HG03521 (cell line): ENCODE data around the gene ULK4.
"Not testable (repeated sequence)": the region's sequence is repeated elsewhere in the genome, so short reads cannot be mapped to it uniquely, and the experiment has no call there.

Source experiments
- ATAC-seq: cut with Tn5 transposase; IDR thresholded peaks from one replicate; pipeline ENCODE4 v1.9.1; 2021; ENCODE audit warnings: mild to moderate bottlenecking, moderate library complexity; ENCODE audit not compliant: unreplicated experiment

The ULK4 gene

GRCh38 chr3:41651718-41652117 is 310.2 kb downstream of the ULK4 start:
- no peak for ATAC-seq

- ATAC-seq = no peak
Observed at GRCh38 chr3:41650406-41650805, 311.5 kb downstream of the ULK4 start.

- ATAC-seq = no peak
Observed at GRCh38 chr3:41649129-41649739, 312.7 kb downstream of the ULK4 start.

GRCh38 chr3:41647730-41648129 is 314.2 kb downstream of the ULK4 start:
- not testable (repeated sequence) for ATAC-seq

DNA sequence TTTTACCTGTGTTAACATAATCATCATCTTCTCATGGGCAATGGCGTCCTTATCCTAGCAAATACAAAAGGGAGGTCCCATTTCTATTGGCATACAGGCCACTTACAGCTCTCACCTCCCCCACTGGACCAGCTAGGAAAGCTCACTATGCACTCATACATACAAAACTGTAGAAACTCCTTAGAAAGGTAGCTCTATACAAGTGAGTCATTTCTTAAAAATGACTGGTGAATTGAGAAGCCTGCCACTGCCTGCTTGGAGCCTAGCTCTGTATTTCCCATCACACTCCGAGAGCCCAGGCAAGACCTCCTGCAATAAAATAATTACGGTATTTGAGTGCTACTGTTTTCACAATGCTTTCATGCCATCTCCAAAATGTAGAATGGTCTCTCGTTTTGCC is 321.8 kb downstream of the ULK4 start:
- no peak for ATAC-seq

DNA sequence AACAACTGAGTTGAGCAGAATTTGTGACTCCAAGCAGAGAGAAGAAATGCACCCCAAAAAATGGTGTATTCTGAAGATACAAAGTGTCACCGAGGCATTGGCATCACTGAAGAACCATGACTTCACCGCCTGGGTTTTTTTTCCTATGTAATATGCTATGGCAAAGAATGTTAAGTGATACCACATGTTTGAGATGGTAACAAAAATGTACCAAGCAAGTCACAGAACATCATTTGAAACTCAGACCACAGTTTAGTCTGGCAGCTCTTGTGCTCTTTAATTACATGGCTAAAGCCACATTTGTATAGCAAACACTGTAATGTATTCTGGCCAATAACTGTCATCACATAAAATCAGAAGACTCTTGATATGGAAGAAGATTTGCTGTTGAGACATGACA is 323.5 kb downstream of the ULK4 start:
- no peak for ATAC-seq

- ATAC-seq = no peak
Observed at GRCh38 chr3:41632700-41633099, 329.2 kb downstream of the ULK4 start.

DNA sequence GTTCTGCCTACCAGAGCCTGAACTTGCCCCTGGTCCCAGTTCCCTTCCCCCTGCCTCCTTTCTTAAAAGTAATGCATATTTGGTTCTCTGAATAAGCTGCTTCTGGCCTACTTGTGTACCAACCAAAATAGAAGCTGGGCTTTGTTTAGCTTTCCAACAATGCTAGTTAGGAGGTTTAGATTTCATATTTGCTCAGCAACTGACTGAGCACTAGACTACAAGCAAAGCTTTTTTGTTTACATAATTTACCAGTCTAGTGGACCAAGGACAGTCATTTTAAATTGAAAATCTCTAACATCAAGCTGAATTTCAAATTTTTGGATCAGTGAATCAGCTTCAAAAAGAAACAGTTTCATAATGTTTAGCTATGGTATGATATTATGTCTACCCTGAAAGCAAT is 331.2 kb downstream of the ULK4 start:
- ATAC-seq = no peak

- no peak for ATAC-seq
Observed at GRCh38 chr3:41629986-41630385, 331.9 kb downstream of the ULK4 start.

- ATAC-seq = no peak
Observed at GRCh38 chr3:41629072-41629471, 332.8 kb downstream of the ULK4 start.

GRCh38 chr3:41627477-41628087 is 334.3 kb downstream of the ULK4 start:
- ATAC-seq = no peak

DNA sequence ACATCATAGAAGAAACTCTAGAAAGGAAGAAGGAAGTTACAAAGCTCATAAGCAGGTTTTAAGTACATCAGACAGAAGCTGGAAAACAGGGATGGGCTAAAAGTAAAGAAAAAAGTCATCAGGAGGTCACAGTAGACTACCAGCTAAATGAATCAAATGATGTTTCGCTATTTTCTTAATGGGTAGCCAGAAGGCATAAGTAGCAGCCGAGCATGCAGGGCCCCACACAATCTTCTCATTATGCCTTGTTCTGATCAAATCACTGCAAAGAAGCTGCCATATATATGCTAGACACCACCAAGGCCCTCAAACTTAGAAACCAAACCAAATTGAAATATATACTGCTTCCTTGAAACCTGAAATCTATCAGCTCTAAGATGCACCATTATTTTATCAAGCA is 349.1 kb downstream of the ULK4 start:
- ATAC-seq = no peak

DNA sequence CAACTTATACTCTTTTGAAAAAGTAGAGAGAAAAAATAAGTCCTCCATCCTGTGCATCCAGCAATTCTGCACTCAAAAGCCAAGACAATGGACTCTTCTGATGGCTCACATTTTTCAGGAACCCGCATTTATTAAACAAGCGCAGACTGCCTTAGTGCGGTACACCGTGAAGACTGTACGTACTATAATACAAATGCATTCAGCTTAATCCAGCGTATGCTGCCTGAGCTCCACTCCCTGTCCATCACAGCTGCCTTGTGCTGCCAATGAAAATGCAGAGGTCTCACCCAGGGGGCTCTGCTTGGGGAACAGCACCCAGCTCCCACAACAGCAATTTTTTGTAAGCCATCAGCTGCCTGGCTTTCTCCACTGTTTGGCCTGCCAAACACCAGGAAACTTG is 350.9 kb downstream of the ULK4 start:
- ATAC-seq = no peak

GRCh38 chr3:41608347-41608746 is 353.6 kb downstream of the ULK4 start:
- no peak for ATAC-seq

- no peak for ATAC-seq
Observed at GRCh38 chr3:41603807-41604206, 358.1 kb downstream of the ULK4 start.

DNA sequence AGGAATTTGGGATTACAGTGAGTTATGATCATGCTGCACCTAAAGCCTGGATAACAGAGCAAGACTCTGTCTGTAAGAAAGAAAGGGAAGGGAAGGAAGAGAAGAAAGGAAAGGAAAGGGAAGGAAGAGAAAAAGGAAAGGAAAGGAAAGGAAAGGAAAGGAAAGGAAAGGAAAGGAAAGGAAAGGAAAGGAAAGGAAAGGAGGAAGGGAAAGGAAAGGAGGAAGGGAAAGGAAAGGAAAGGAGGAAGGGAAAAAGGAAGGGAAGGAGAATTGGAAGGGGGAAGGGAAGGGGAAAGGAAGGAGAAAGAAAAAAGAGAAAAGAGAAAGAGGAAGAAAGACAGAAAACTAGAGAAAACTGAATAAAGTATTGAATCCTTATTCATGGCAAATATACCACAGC is 359.8 kb downstream of the ULK4 start:
- ATAC-seq = no peak

DNA sequence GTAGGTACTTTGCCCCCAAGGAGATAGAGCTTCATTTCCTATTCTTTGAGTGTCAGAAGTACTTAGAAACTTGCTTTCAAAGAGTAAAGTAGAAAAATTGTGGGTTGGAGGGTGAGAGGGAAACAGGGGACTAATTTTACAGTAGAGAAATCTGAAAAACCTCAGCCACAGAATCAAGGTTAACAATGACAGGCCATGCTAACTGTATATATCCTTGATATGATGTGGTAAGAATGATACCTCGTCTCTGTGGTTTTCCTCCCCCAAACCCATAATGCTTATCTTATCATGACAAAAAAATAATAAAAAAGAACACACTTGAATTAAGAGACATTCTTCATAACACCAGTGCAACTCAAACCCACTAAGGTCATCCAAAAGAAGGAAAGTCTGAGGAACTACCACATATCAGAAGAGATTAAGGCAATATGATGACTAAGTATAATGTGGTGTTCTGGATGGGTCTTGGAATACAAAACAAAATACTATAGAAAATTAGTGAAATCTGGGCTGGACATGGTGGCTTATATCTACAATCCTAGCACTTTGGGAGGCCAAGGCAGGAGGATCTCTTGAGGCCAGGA is 360.4 kb downstream of the ULK4 start:
- no peak for ATAC-seq

DNA sequence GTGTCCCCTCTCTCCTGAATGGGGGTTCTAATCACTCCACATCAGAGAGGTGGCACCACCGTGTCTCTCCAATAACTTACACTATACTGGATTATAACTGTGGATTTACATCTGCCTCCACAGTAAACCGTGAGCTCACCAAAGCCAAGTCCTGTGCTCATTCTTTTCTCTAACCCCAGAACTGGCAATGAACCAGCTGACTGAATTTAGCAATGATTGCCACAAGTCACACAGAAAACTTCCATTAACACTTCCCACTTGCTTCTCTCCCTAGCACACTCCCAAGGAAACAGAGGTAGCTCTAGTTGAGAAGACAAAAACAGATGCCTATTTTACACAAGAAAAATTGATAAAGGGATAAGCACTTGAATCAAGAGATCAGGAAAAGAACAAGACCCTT is 361.3 kb downstream of the ULK4 start:
- ATAC-seq = no peak

DNA sequence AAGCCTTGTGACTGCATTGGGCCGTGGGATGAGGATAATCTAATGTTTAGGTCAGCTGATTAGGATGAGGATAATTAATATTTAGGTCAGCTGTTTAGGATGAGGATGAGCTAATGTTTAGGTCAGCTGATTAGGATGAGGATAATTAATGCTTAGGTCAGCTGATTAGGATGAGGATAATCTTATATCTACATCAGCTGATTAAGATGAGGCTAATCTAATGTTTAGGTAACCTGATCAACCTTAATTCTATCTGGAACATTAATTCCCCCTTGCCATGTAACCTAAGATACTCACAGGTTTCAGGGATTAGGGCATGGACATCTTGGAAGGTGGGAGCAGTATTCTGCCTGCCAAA is 362.8 kb downstream of the ULK4 start:
- no peak for ATAC-seq

DNA sequence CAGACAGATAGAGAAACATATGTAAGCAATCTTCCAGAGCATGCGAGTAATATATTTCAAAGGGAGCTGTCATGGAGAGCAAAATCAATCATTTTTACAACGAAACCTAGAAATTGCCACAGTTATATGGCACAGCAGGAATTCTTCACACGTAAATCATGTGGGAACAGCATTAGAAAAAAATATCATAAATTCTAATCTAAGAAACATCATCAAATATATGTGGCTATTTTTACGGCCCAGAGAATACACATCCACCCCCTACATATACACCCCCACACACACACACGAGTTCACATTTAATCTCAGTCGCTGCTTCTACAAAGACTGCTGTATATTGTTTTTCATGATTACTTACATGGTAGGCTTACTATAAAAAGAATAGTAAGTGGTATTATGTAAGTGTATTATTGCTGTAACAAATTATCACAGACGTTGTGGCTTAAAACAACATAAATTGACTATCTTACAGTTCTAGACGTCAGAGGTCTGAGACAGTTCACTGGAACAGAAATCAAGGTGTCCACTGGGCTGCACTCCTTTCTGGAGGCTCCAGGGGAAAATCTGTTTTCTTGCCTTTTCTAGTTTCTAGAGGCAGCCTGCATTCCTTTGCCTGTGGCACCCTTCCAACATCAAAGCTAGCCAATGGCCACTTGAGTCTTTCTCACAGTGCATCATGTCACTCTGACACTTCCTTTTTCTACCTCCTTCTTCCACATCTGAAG is 363.3 kb downstream of the ULK4 start:
- ATAC-seq = no peak

GRCh38 chr3:41593774-41594173 is 368.1 kb downstream of the ULK4 start:
- no peak for ATAC-seq
